Measurements from ENCODE around the gene SSR3.

The SSR3 gene

GRCh38 chr3:156535798-156536197 lies 19.1 kb downstream of the SSR3 start:
- no peak for DNase-seq (ENCODE audit: low read depth)

GRCh38 chr3:156535162-156535627 lies 19.7 kb downstream of the SSR3 start:
- DNase-seq (ENCODE audit: low read depth), result peak; percentile 98

- DNase-seq (ENCODE audit: low read depth), result no peak
These were observed 21.7 kb downstream of the SSR3 start for GRCh38 chr3:156533205-156533604.

- no peak for DNase-seq (ENCODE audit: low read depth)
These were observed 22.2 kb downstream of the SSR3 start for GRCh38 chr3:156532730-156533129.

- DNase-seq (ENCODE audit: low read depth), result no peak
These were observed 23.9 kb downstream of the SSR3 start for GRCh38 chr3:156530980-156531379.

- DNase-seq (ENCODE audit: low read depth), result no peak
These were observed 27.9 kb downstream of the SSR3 start for GRCh38 chr3:156527060-156527459.

- DNase-seq (ENCODE audit: low read depth), result no peak
These were observed 29.1 kb downstream of the SSR3 start for GRCh38 chr3:156525808-156526207.

- DNase-seq (ENCODE audit: low read depth), result no peak
These were observed 32.2 kb downstream of the SSR3 start for GRCh38 chr3:156522673-156523072.

GRCh38 chr3:156519758-156520162 lies 35.2 kb downstream of the SSR3 start:
- DNase-seq (ENCODE audit: low read depth), result no peak

- peak; percentile 11 for DNase-seq (ENCODE audit: low read depth)
These were observed 36.2 kb downstream of the SSR3 start for GRCh38 chr3:156518726-156519125.

GRCh38 chr3:156516961-156517360 lies 38.0 kb downstream of the SSR3 start:
- DNase-seq (ENCODE audit: low read depth), result no peak

- no peak for DNase-seq (ENCODE audit: low read depth)
These were observed 38.6 kb downstream of the SSR3 start for GRCh38 chr3:156516284-156516683.

GRCh38 chr3:156513619-156514018 lies 41.3 kb downstream of the SSR3 start:
- DNase-seq (ENCODE audit: low read depth), result no peak

GRCh38 chr3:156511987-156512677 lies 42.8 kb downstream of the SSR3 start:
- no peak for DNase-seq (ENCODE audit: low read depth)

- DNase-seq (ENCODE audit: low read depth), result peak; percentile 43
These were observed 45.4 kb downstream of the SSR3 start for GRCh38 chr3:156509189-156510174.

- no peak for DNase-seq (ENCODE audit: low read depth)
These were observed 47.6 kb downstream of the SSR3 start for GRCh38 chr3:156507285-156507684.

GRCh38 chr3:156498307-156498706 lies 56.6 kb downstream of the SSR3 start:
- DNase-seq (ENCODE audit: low read depth), result no peak

- peak; percentile 38 for DNase-seq (ENCODE audit: low read depth)
These were observed 57.6 kb downstream of the SSR3 start for GRCh38 chr3:156497326-156497725.

- no peak for DNase-seq (ENCODE audit: low read depth)
These were observed 59.1 kb downstream of the SSR3 start for GRCh38 chr3:156495816-156496215.

- no peak for DNase-seq (ENCODE audit: low read depth)
These were observed 61.0 kb downstream of the SSR3 start for GRCh38 chr3:156493887-156494286.

- DNase-seq (ENCODE audit: low read depth), result no peak
These were observed 62.1 kb downstream of the SSR3 start for GRCh38 chr3:156492801-156493261.

GRCh38 chr3:156491192-156491591 lies 63.7 kb downstream of the SSR3 start:
- DNase-seq (ENCODE audit: low read depth), result no peak

All from fibroblast of gingiva (primary cell).